Measurements from ENCODE around the gene KIAA0319L. TPM values are rescaled to one million over a fixed set of nuclear protein-coding genes. Genes with fewer than 3 reads are reported as not detected.
"Not testable (repeated sequence)": the region's sequence is repeated elsewhere in the genome, so short reads cannot be mapped to it uniquely, and the experiment has no call there.

The KIAA0319L gene
- total RNA-seq, 4 donors from 2014 or later = 27.6 to 72.1 (median 53.8) TPM

GRCh38 chr1:35466120-35466519, 91.1 kb downstream of the KIAA0319L start:
- TF ChIP-seq, protein P1, sequence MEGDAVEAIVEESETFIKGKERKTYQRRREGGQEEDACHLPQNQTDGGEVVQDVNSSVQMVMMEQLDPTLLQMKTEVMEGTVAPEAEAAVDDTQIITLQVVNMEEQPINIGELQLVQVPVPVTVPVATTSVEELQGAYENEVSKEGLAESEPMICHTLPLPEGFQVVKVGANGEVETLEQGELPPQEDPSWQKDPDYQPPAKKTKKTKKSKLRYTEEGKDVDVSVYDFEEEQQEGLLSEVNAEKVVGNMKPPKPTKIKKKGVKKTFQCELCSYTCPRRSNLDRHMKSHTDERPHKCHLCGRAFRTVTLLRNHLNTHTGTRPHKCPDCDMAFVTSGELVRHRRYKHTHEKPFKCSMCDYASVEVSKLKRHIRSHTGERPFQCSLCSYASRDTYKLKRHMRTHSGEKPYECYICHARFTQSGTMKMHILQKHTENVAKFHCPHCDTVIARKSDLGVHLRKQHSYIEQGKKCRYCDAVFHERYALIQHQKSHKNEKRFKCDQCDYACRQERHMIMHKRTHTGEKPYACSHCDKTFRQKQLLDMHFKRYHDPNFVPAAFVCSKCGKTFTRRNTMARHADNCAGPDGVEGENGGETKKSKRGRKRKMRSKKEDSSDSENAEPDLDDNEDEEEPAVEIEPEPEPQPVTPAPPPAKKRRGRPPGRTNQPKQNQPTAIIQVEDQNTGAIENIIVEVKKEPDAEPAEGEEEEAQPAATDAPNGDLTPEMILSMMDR (IDR thresholded peaks at IDR 0.05) = no peak
- H3K27me3 ChIP-seq = no peaks in the 10 kb centered on the region
- no peaks in the 10 kb centered on the region for H3K9me3 ChIP-seq
- DNase-seq = no peak
- no peaks in the 10 kb centered on the region for H3K36me3 ChIP-seq
- H3K27ac ChIP-seq = no peak overlapping the region
- H3K4me3 ChIP-seq = no peak overlapping the region
- no peaks in the 10 kb centered on the region for H3K4me1 ChIP-seq
- intact Hi-C loops (cut with DNase I; ENCODE audit: low total_unique reads) = no loop called here

DNA sequence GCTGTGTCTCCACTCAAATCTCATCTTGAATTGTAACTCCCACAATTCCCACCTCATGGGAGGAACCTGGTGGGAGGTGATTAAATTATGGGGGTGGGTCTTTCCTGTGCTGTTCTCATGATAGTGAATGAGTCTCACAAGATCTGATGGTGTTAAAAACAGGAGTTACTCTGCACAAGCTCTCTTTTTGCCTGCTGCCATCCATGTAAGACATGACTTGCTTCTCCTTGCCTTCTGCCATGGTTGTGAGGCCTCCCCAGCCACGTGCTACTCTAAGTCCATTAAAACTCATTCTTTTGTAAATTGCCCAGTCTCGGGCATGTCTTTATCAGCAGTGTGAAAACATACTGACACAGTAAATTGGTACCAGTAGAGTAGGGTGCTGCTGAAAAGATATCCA, 93.5 kb downstream of the KIAA0319L start:
- H3K9me3 ChIP-seq; H3K4me3 ChIP-seq; H3K27me3 ChIP-seq; intact Hi-C loops (cut with DNase I; ENCODE audit: low total_unique reads); H3K27ac ChIP-seq; H3K4me1 ChIP-seq; H3K36me3 ChIP-seq; DNase-seq: not testable (repeated sequence)

DNA sequence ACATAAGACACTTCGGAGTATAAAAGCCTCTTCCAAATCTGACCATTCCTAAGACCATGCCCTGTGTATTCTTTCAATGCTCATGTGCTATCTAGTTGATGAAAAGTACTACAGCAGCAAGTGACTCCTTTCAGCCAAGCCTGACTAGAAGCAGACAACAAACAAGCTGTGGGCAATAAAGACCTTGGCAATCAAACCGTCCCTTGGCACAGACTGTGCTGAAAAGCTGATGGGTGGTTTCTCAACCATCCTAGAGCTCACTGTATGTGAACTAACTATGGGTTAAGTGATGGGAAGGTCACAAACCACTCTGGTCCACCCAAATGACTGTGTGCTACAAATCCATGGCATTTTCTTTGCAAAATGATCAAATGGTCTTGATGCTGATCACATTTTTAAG, 94.0 kb downstream of the KIAA0319L start:
- Histone ChIP-seq H3K4me3 (no peak overlapping the region), H3K4me1 (no peaks in the 10 kb centered on the region), H3K36me3 (no peaks in the 10 kb centered on the region), H3K9me3 (no peaks in the 10 kb centered on the region), H3K27me3 (no peaks in the 10 kb centered on the region), H3K27ac (no peak overlapping the region)
- TF ChIP-seq, protein P1 (IDR thresholded peaks at IDR 0.05) = no peak
- no peak for TF ChIP-seq POLR2A (IDR thresholded peaks at IDR 0.05)
- intact Hi-C loops (cut with DNase I; ENCODE audit: low total_unique reads) = no loop called here
- no peak for DNase-seq

GRCh38 chr1:35461966-35462651, 95.1 kb downstream of the KIAA0319L start:
- no peaks in the 10 kb centered on the region for H3K36me3 ChIP-seq
- intact Hi-C loops (cut with DNase I; ENCODE audit: low total_unique reads) = no loop called here
- TF ChIP-seq, protein P1 (IDR thresholded peaks at IDR 0.05) = no peak
- no peak for TF ChIP-seq POLR2A (IDR thresholded peaks at IDR 0.05)

GRCh38 chr1:35460796-35461195, 96.4 kb downstream of the KIAA0319L start:
- Histone ChIP-seq H3K4me3 (no peak overlapping the region), H3K9me3 (no peaks in the 10 kb centered on the region), H3K27ac (no peak overlapping the region), H3K4me1 (no peaks in the 10 kb centered on the region), H3K36me3 (no peaks in the 10 kb centered on the region), H3K27me3 (no peaks in the 10 kb centered on the region)
- intact Hi-C loops (cut with DNase I; ENCODE audit: low total_unique reads) = no loop called here
- no peak for TF ChIP-seq POLR2A (IDR thresholded peaks at IDR 0.05)
- TF ChIP-seq, protein P1 (IDR thresholded peaks at IDR 0.05) = no peak
- DNase-seq = no peak

More at GRCh38 chr1:35461966-35462651, 95.1 kb downstream of the KIAA0319L start:
- no peak overlapping the region for H3K4me3 ChIP-seq
- no peak for DNase-seq
- H3K27ac ChIP-seq = no peak overlapping the region
- no peaks in the 10 kb centered on the region for H3K27me3 ChIP-seq
- no peaks in the 10 kb centered on the region for H3K4me1 ChIP-seq
- H3K9me3 ChIP-seq = no peaks in the 10 kb centered on the region

Measured in uterus (tissue), 4 donors.